Activated gamma-delta T cell treated with anti-CD3 and anti-CD28 coated beads, Interleukin-2, amount 50 U/mL, for 16 hours (primary cell): ENCODE measurements around the gene XYLT1.

Source experiments
- DNase-seq: peaks from one replicate; pipeline ENCODE4 v3.0.0-alpha.2; 2020; ENCODE audit warnings: low read depth

Gene XYLT1

GRCh38 chr16:17184026-17184425 is 286.7 kb downstream of the XYLT1 start:
- no peak for DNase-seq

- DNase-seq: no peak
Measured at GRCh38 chr16:17177959-17178905, 292.5 kb downstream of the XYLT1 start.

- DNase-seq: no peak
Measured at GRCh38 chr16:17177242-17177958, 293.4 kb downstream of the XYLT1 start.

GRCh38 chr16:17176199-17176598 is 294.6 kb downstream of the XYLT1 start:
- DNase-seq: no peak

- DNase-seq: no peak
Measured at GRCh38 chr16:17173281-17173680, 297.5 kb downstream of the XYLT1 start.

- no peak for DNase-seq
Measured at GRCh38 chr16:17171250-17172143, 299.3 kb downstream of the XYLT1 start.

GRCh38 chr16:17170435-17170834 is 300.3 kb downstream of the XYLT1 start:
- no peak for DNase-seq

GRCh38 chr16:17168181-17168580 is 302.6 kb downstream of the XYLT1 start:
- no peak for DNase-seq

GRCh38 chr16:17166095-17166494 is 304.7 kb downstream of the XYLT1 start:
- no peak for DNase-seq

- DNase-seq: no peak
Measured at GRCh38 chr16:17162560-17162959, 308.2 kb downstream of the XYLT1 start.

GRCh38 chr16:17160920-17161431 is 309.8 kb downstream of the XYLT1 start:
- DNase-seq: no peak

- no peak for DNase-seq
Measured at GRCh38 chr16:17160285-17160853, 310.4 kb downstream of the XYLT1 start.

- DNase-seq: no peak
Measured at GRCh38 chr16:17159617-17160016, 311.1 kb downstream of the XYLT1 start.

- no peak for DNase-seq
Measured at GRCh38 chr16:17155936-17156335, 314.8 kb downstream of the XYLT1 start.

GRCh38 chr16:17155485-17155884 is 315.3 kb downstream of the XYLT1 start:
- no peak for DNase-seq

GRCh38 chr16:17154981-17155380 is 315.8 kb downstream of the XYLT1 start:
- DNase-seq: no peak

GRCh38 chr16:17152311-17152710 is 318.4 kb downstream of the XYLT1 start:
- no peak for DNase-seq

GRCh38 chr16:17151335-17151734 is 319.4 kb downstream of the XYLT1 start:
- DNase-seq: no peak

GRCh38 chr16:17149904-17150483 is 320.8 kb downstream of the XYLT1 start:
- DNase-seq: no peak

GRCh38 chr16:17147942-17148341 is 322.8 kb downstream of the XYLT1 start:
- no peak for DNase-seq

GRCh38 chr16:17145029-17145428 is 325.7 kb downstream of the XYLT1 start:
- no peak for DNase-seq
